Gastroesophageal sphincter (tissue), 3 donors: ENCODE measurements around the gene P2RY14.

Experiments used
- EP300 ChIP-seq: sonication (generic); formaldehyde crosslinking; IDR thresholded peaks from one replicate; pipeline ENCODE4 v1.6.1; 2017; ENCODE audit warnings: antibody characterized with exemption, mild to moderate bottlenecking
- TF ChIP-seq, protein P1 (sequence below), 4 experiments: fragments of 200-600 bp in 2 of 4; fragments of 450-650 bp in 2 of 4; sonication (generic) in 1 of 4; IDR thresholded peaks; one replicate each; pipeline ENCODE4 v1.5.1; 2017 to 2019; ENCODE audit warnings: antibody characterized with exemption in 4 of 4, mild to moderate bottlenecking in 2 of 4, moderate library complexity in 2 of 4

DNA sequence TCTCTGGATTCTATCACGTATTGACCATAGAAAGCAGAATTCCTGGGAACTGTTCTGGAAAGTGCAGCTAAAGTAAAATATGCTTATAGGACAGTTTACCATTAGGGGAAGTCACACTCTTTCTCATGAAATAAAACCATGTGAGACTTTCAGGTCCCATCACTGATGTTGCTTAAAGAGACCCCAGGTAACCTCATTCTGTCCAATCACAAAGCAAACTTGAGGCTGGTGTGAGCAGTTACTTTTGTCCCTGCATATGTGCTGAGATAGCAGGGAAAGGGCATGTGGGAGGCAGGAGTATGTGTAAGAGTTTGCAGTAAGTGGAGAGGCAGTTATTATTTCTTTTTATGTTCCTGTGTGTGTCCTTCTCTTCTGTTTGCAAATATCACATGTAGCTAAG, 22.2 kb upstream of the P2RY14 start:
- TF ChIP-seq, protein P1, sequence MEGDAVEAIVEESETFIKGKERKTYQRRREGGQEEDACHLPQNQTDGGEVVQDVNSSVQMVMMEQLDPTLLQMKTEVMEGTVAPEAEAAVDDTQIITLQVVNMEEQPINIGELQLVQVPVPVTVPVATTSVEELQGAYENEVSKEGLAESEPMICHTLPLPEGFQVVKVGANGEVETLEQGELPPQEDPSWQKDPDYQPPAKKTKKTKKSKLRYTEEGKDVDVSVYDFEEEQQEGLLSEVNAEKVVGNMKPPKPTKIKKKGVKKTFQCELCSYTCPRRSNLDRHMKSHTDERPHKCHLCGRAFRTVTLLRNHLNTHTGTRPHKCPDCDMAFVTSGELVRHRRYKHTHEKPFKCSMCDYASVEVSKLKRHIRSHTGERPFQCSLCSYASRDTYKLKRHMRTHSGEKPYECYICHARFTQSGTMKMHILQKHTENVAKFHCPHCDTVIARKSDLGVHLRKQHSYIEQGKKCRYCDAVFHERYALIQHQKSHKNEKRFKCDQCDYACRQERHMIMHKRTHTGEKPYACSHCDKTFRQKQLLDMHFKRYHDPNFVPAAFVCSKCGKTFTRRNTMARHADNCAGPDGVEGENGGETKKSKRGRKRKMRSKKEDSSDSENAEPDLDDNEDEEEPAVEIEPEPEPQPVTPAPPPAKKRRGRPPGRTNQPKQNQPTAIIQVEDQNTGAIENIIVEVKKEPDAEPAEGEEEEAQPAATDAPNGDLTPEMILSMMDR (IDR thresholded peaks at IDR 0.05) = no peak
- TF ChIP-seq EP300 = no peak
